ENCODE results near the gene SAMD13.

Gene SAMD13

DNA sequence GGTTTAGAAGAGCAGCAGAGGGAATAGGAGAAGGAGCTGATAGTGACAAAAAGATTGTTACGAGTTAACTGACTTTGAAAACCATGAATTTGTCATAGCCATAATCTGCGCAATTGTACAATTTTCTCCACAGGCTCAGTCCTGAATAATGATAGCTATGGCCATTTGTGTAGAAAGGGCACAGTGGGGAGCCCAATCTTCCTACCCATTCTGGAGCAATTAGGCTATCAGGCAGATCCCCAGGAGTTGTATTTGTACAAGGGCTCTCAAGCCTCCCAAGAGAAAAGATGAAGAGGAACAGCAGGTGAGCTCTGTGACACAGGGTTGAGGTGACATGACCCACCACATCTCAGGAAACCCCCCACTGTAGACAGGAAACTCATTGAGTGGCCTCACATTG lies 42.1 kb upstream of the SAMD13 start:
- in situ Hi-C loops (cut with HindIII; ENCODE audit: low sequenced_read_pairs), result no loop called here
- no peak overlapping the region for H3K4me3 ChIP-seq (ENCODE audit: low read depth, low read length)
- TF ChIP-seq, protein P1, sequence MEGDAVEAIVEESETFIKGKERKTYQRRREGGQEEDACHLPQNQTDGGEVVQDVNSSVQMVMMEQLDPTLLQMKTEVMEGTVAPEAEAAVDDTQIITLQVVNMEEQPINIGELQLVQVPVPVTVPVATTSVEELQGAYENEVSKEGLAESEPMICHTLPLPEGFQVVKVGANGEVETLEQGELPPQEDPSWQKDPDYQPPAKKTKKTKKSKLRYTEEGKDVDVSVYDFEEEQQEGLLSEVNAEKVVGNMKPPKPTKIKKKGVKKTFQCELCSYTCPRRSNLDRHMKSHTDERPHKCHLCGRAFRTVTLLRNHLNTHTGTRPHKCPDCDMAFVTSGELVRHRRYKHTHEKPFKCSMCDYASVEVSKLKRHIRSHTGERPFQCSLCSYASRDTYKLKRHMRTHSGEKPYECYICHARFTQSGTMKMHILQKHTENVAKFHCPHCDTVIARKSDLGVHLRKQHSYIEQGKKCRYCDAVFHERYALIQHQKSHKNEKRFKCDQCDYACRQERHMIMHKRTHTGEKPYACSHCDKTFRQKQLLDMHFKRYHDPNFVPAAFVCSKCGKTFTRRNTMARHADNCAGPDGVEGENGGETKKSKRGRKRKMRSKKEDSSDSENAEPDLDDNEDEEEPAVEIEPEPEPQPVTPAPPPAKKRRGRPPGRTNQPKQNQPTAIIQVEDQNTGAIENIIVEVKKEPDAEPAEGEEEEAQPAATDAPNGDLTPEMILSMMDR (IDR thresholded peaks at IDR 0.05; ENCODE audit: low read depth, low read length), result no peak
- no peak for DNase-seq (ENCODE audit: low read depth, low spot score)

GRCh38 chr1:84259989-84260388 lies 41.5 kb upstream of the SAMD13 start:
- TF ChIP-seq, protein P1 (IDR thresholded peaks at IDR 0.05; ENCODE audit: low read depth, low read length), result no peak
- H3K4me3 ChIP-seq (ENCODE audit: low read depth, low read length), result no peak overlapping the region
- no peak for DNase-seq (ENCODE audit: low read depth, low spot score)
- in situ Hi-C loops (cut with HindIII; ENCODE audit: low sequenced_read_pairs), result no loop called here

DNA sequence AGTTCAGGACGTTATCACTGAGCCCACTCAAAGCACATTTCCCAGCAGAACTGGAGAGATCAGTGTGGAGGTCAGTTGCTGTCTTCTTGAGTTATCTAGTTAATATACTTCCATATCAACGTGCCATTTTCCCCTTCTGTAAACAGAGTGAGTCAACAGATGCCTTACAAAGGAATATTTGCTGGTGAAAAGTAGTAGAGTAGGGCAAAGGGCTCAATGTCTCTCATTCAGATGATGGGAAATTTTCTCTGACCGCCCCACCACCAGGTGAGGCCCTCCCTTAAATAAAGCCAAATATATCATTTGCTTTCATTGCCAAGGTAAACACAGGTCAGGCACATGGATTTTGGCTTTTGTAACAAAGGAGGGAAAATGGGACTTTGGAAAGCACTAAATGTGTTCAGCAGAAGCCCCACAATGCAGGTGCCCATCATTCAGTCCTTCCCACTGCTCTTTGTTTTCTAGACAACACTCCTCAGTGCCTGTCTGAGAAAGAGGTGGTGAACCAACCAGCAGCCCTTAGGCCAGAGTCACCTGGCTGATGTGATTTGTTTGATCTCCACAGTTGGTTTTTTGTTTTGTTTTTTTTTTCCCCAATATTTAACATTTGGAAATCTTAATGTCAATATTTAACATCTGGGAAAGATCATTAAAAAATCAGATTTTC lies 40.5 kb upstream of the SAMD13 start:
- in situ Hi-C loops (cut with HindIII; ENCODE audit: low sequenced_read_pairs), result no loop called here

DNA sequence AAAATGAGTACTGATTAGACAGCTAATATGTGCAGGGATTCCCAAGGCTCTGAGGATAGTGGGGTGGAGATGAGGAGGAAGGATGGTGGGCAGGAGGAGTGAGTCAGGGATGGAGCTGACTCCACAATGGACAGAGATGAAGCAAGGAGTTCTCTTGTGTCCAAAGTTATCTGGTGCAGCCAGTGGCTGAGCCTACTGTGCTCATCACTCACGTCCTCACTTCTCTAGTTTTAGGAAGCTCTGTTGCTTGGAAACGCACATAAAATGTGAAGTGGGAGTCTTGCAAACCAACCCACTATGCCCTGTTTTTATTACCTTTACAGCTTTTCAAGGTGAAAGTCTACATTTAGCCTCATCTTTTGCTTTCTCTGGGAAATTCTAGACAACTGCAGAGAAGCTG lies 36.5 kb upstream of the SAMD13 start:
- H3K4me3 ChIP-seq (ENCODE audit: low read depth, low read length), result no peak overlapping the region
- no peak for DNase-seq (ENCODE audit: low read depth, low spot score)
- in situ Hi-C loops (cut with HindIII; ENCODE audit: low sequenced_read_pairs), result no loop called here
- TF ChIP-seq, protein P1 (IDR thresholded peaks at IDR 0.05; ENCODE audit: low read depth, low read length), result no peak

More for the DNA sequence above, 40.5 kb upstream of the SAMD13 start:
- TF ChIP-seq, protein P1 (IDR thresholded peaks at IDR 0.05; ENCODE audit: low read depth, low read length), result no peak
- DNase-seq (ENCODE audit: low read depth, low spot score), result no peak
- no peak overlapping the region for H3K4me3 ChIP-seq (ENCODE audit: low read depth, low read length)

GRCh38 chr1:84265867-84266266 lies 35.6 kb upstream of the SAMD13 start:
- in situ Hi-C loops (cut with HindIII; ENCODE audit: low sequenced_read_pairs), result no loop called here
- no peak overlapping the region for H3K4me3 ChIP-seq (ENCODE audit: low read depth, low read length)
- DNase-seq (ENCODE audit: low read depth, low spot score), result no peak
- TF ChIP-seq, protein P1 (IDR thresholded peaks at IDR 0.05; ENCODE audit: low read depth, low read length), result no peak

GRCh38 chr1:84266748-84267147 lies 34.8 kb upstream of the SAMD13 start:
- in situ Hi-C loops (cut with HindIII; ENCODE audit: low sequenced_read_pairs), result no loop called here
- TF ChIP-seq, protein P1 (IDR thresholded peaks at IDR 0.05; ENCODE audit: low read depth, low read length), result no peak
- no peak for DNase-seq (ENCODE audit: low read depth, low spot score)
- no peak overlapping the region for H3K4me3 ChIP-seq (ENCODE audit: low read depth, low read length)

Data from astrocyte of the spinal cord (primary cell).